Medulla oblongata (tissue), 1 donor: ENCODE data around the gene ANKRD17.
"Not testable (repeated sequence)": the region's sequence is repeated elsewhere in the genome, so short reads cannot be mapped to it uniquely, and the experiment has no call there.

ENCODE experiments used
- DNase-seq: peaks from one replicate; pipeline ENCODE4 v3.0.0-alpha.2; 2015; ENCODE audit errors: extremely low spot score

The ANKRD17 gene

GRCh38 chr4:73245955-73246354, 12.6 kb downstream of the ANKRD17 start:
- no peak for DNase-seq

GRCh38 chr4:73244945-73245601, 13.5 kb downstream of the ANKRD17 start:
- DNase-seq: no peak

GRCh38 chr4:73237044-73237443, 21.6 kb downstream of the ANKRD17 start:
- DNase-seq: no peak

- DNase-seq: no peak
These were observed 22.4 kb downstream of the ANKRD17 start for GRCh38 chr4:73236151-73236550.

GRCh38 chr4:73234712-73235111, 23.9 kb downstream of the ANKRD17 start:
- DNase-seq: no peak

- no peak for DNase-seq
These were observed 26.8 kb downstream of the ANKRD17 start for GRCh38 chr4:73231518-73232487.

GRCh38 chr4:73230865-73231517, 27.6 kb downstream of the ANKRD17 start:
- DNase-seq: no peak

GRCh38 chr4:73228800-73229199, 29.8 kb downstream of the ANKRD17 start:
- DNase-seq: not testable (repeated sequence)

GRCh38 chr4:73224886-73225285, 33.7 kb downstream of the ANKRD17 start:
- no peak for DNase-seq

GRCh38 chr4:73223258-73223650, 35.3 kb downstream of the ANKRD17 start:
- no peak for DNase-seq

GRCh38 chr4:73222466-73223257, 35.9 kb downstream of the ANKRD17 start:
- peak; percentile 95 for DNase-seq

GRCh38 chr4:73221734-73222133, 36.9 kb downstream of the ANKRD17 start:
- no peak for DNase-seq

GRCh38 chr4:73220815-73221214, 37.8 kb downstream of the ANKRD17 start:
- DNase-seq: no peak

GRCh38 chr4:73213916-73214653, 44.5 kb downstream of the ANKRD17 start:
- DNase-seq: no peak

- no peak for DNase-seq
These were observed 45.4 kb downstream of the ANKRD17 start for GRCh38 chr4:73212982-73213730.

- DNase-seq: no peak
These were observed 46.6 kb downstream of the ANKRD17 start for GRCh38 chr4:73211968-73212367.

- DNase-seq: no peak
These were observed 50.2 kb downstream of the ANKRD17 start for GRCh38 chr4:73208376-73208775.

GRCh38 chr4:73206236-73206635, 52.4 kb downstream of the ANKRD17 start:
- DNase-seq: no peak

GRCh38 chr4:73205482-73205881, 53.1 kb downstream of the ANKRD17 start:
- no peak for DNase-seq

GRCh38 chr4:73203976-73204375, 54.6 kb downstream of the ANKRD17 start:
- DNase-seq: not testable (repeated sequence)
